Activated T-helper 17 cell treated with anti-CD3 and anti-CD28 coated beads, Interleukin-2, amount 50 U/mL, for 72 hours (primary cell): Measurements from ENCODE around the gene HES2. TPM values are rescaled to one million over a fixed set of nuclear protein-coding genes. Genes with fewer than 3 reads are reported as not detected.
A peak's percentile ranks its signal among the peaks of the same experiment; 100 is the strongest.
"Not testable (repeated sequence)": the region's sequence is repeated elsewhere in the genome, so short reads cannot be mapped to it uniquely, and the experiment has no call there.

ENCODE experiments used
- ATAC-seq: fragments of 150-1000 bp; cut with Tn5 transposase; replicated peaks from 2 replicates; pipeline ENCODE4 v1.10.0; 2021; ENCODE audit warnings: mild to moderate bottlenecking, moderate library complexity
- H3K27ac Mint-ChIP-seq: one replicate; pipeline ENCODE4 v1.8.0; 2022; ENCODE audit warnings: mixed read lengths
- H3K27me3 Mint-ChIP-seq: one replicate; pipeline ENCODE4 v1.8.0; 2022; ENCODE audit warnings: mixed read lengths
- H3K36me3 Mint-ChIP-seq: one replicate; pipeline ENCODE4 v1.8.0; 2022; ENCODE audit warnings: low read depth, mild to moderate bottlenecking, mixed read lengths
- H3K4me1 Mint-ChIP-seq: one replicate; pipeline ENCODE4 v1.8.0; 2022; ENCODE audit warnings: mixed read lengths
- H3K4me3 Mint-ChIP-seq: one replicate; pipeline ENCODE4 v1.8.0; 2022; ENCODE audit warnings: mild to moderate bottlenecking, mixed read lengths
- H3K9me3 Mint-ChIP-seq: one replicate; pipeline ENCODE4 v1.8.0; 2022; ENCODE audit warnings: mixed read lengths
- total RNA-seq, 2 donors: library from RNA; stranded (reverse); gene quantifications; one replicate each; pipeline ENCODE4 v1.2.3, GENCODE V29; 2022

HES2 gene
- total RNA-seq, 2 donors from 2014 or later: 0.17 to 0.37 TPM

- Mint-ChIP-seq H3K27ac (no peak overlapping the region), H3K27me3 (peaks cover 4% of the 10 kb centered on the region), H3K9me3 (no peaks in the 10 kb centered on the region), H3K36me3 (no peaks in the 10 kb centered on the region), H3K4me3 (no peak overlapping the region), H3K4me1 (peaks cover 4% of the 10 kb centered on the region)
- ATAC-seq: no peak
These were observed 14.5 kb upstream of the HES2 start for GRCh38 chr1:6434186-6434585.

- H3K9me3 Mint-ChIP-seq, H3K27ac Mint-ChIP-seq, H3K4me3 Mint-ChIP-seq, H3K27me3 Mint-ChIP-seq, H3K36me3 Mint-ChIP-seq, H3K4me1 Mint-ChIP-seq: not testable (repeated sequence)
- ATAC-seq: peak; percentile 42
These were observed 12.2 kb upstream of the HES2 start for GRCh38 chr1:6431645-6432579.

- H3K27ac Mint-ChIP-seq, H3K9me3 Mint-ChIP-seq, H3K4me1 Mint-ChIP-seq: not testable (repeated sequence)
These were observed 10.1 kb upstream of the HES2 start for GRCh38 chr1:6429660-6430411.

GRCh38 chr1:6428453-6428852 lies 8.7 kb upstream of the HES2 start:
- H3K27ac Mint-ChIP-seq, H3K36me3 Mint-ChIP-seq, H3K4me1 Mint-ChIP-seq, H3K4me3 Mint-ChIP-seq, H3K9me3 Mint-ChIP-seq, ATAC-seq, H3K27me3 Mint-ChIP-seq: not testable (repeated sequence)

More at GRCh38 chr1:6429660-6430411, 10.1 kb upstream of the HES2 start:
- ATAC-seq, H3K36me3 Mint-ChIP-seq, H3K4me3 Mint-ChIP-seq, H3K27me3 Mint-ChIP-seq: not testable (repeated sequence)

- no peaks in the 10 kb centered on the region for H3K36me3 Mint-ChIP-seq
- ATAC-seq: no peak
- H3K4me1 Mint-ChIP-seq: peaks cover 5% of the 10 kb centered on the region
- no peak overlapping the region for H3K27ac Mint-ChIP-seq
- H3K9me3 Mint-ChIP-seq: no peaks in the 10 kb centered on the region
- H3K27me3 Mint-ChIP-seq: peaks cover 3% of the 10 kb centered on the region
- no peak overlapping the region for H3K4me3 Mint-ChIP-seq
These were observed 8.0 kb upstream of the HES2 start for GRCh38 chr1:6427441-6428390.

GRCh38 chr1:6426972-6427350 lies 7.2 kb upstream of the HES2 start:
- Mint-ChIP-seq H3K4me3 (no peak overlapping the region), H3K36me3 (no peaks in the 10 kb centered on the region), H3K27me3 (peaks cover 3% of the 10 kb centered on the region), H3K9me3 (no peaks in the 10 kb centered on the region), H3K27ac (no peak overlapping the region), H3K4me1 (peaks cover 5% of the 10 kb centered on the region)
- ATAC-seq: no peak

- ATAC-seq: no peak
- H3K36me3 Mint-ChIP-seq: no peaks in the 10 kb centered on the region
These were observed 6.7 kb upstream of the HES2 start for GRCh38 chr1:6426277-6426971.

GRCh38 chr1:6425658-6426057 lies 5.9 kb upstream of the HES2 start:
- ATAC-seq: no peak
- Mint-ChIP-seq H3K4me1 (peaks cover 5% of the 10 kb centered on the region), H3K36me3 (no peaks in the 10 kb centered on the region), H3K27ac (no peak overlapping the region), H3K9me3 (no peaks in the 10 kb centered on the region), H3K4me3 (no peak overlapping the region), H3K27me3 (peaks cover 8% of the 10 kb centered on the region)

More at GRCh38 chr1:6426277-6426971, 6.7 kb upstream of the HES2 start:
- Mint-ChIP-seq H3K27me3 (peaks cover 7% of the 10 kb centered on the region), H3K9me3 (no peaks in the 10 kb centered on the region), H3K4me3 (no peak overlapping the region), H3K4me1 (peaks cover 5% of the 10 kb centered on the region), H3K27ac (no peak overlapping the region)

GRCh38 chr1:6424619-6425593 lies 5.2 kb upstream of the HES2 start, which contains the start of gene ESPN:
Gene ESPN (plus strand): TSS chr1:6424776. CDS start chr1:6424956, 180 bp downstream.
- peak; percentile 37 for ATAC-seq
- H3K4me1 Mint-ChIP-seq: peaks cover 5% of the 10 kb centered on the region
- peaks cover 8% of the 10 kb centered on the region for H3K27me3 Mint-ChIP-seq
- no peaks in the 10 kb centered on the region for H3K36me3 Mint-ChIP-seq
- H3K27ac Mint-ChIP-seq: no peak within 1 kb of the TSS
- no peaks in the 10 kb centered on the region for H3K9me3 Mint-ChIP-seq
- H3K4me3 Mint-ChIP-seq: peak within 1 kb of the TSS; percentile 64

GRCh38 chr1:6424000-6424565 lies 4.4 kb upstream of the HES2 start:
- H3K4me1 Mint-ChIP-seq: peaks cover 5% of the 10 kb centered on the region
- no peaks in the 10 kb centered on the region for H3K9me3 Mint-ChIP-seq
- H3K36me3 Mint-ChIP-seq: no peaks in the 10 kb centered on the region
- H3K27ac Mint-ChIP-seq: no peak overlapping the region
- peaks cover 8% of the 10 kb centered on the region for H3K27me3 Mint-ChIP-seq
- H3K4me3 Mint-ChIP-seq: peak overlapping the region; percentile 64
- ATAC-seq: no peak

- Mint-ChIP-seq H3K36me3 (no peaks in the 10 kb centered on the region), H3K9me3 (no peaks in the 10 kb centered on the region), H3K4me3 (peak overlapping the region; percentile 64)
These were observed 3.7 kb upstream of the HES2 start for GRCh38 chr1:6423321-6423999.

GRCh38 chr1:6421266-6421665 lies 1.5 kb upstream of the HES2 start:
- ATAC-seq: no peak
- Mint-ChIP-seq H3K36me3 (no peaks in the 10 kb centered on the region), H3K9me3 (no peaks in the 10 kb centered on the region), H3K27ac (no peak overlapping the region), H3K4me3 (no peak overlapping the region), H3K4me1 (peaks cover 5% of the 10 kb centered on the region), H3K27me3 (peaks cover 22% of the 10 kb centered on the region)

More at GRCh38 chr1:6423321-6423999, 3.7 kb upstream of the HES2 start:
- no peak overlapping the region for H3K27ac Mint-ChIP-seq
- peaks cover 8% of the 10 kb centered on the region for H3K27me3 Mint-ChIP-seq
- H3K4me1 Mint-ChIP-seq: peaks cover 5% of the 10 kb centered on the region
- ATAC-seq: peak; percentile 79
